Lower leg skin (tissue), 4 donors: ENCODE results near the gene CNTNAP5. TPM values are rescaled to one million over a fixed set of nuclear protein-coding genes. Genes with fewer than 3 reads are reported as not detected.

ENCODE experiments used
- DNase-seq, 2 donors: peaks; one replicate each; pipeline ENCODE4 v3.0.0-alpha.2; 2019; ENCODE audit warnings: low spot score in 2 of 2
- H3K4me3 ChIP-seq: fragments of 200-600 bp; sonication (generic); 2 replicates; pipeline ENCODE4 v1.5.1; 2017; ENCODE audit warnings: mild to moderate bottlenecking, low read depth; ENCODE audit not compliant: poor library complexity, severe bottlenecking
- CTCF ChIP-seq, 3 donors: fragments of 450-650 bp; IDR thresholded peaks; one replicate each; pipeline ENCODE4 v1.5.1; 2016; ENCODE audit warnings: antibody characterized with exemption in 3 of 3, mild to moderate bottlenecking in 3 of 3, moderate library complexity in 2 of 3
- POLR2A ChIP-seq, 2 donors: fragments of 450-650 bp; IDR thresholded peaks; one replicate each; pipeline ENCODE4 v1.6.1; 2016 to 2017; ENCODE audit warnings: antibody characterized with exemption in 2 of 2, mild to moderate bottlenecking in 1 of 2, moderate library complexity in 1 of 2
- WGBS, 2 donors: methylation state at CpG; one replicate each; pipeline ENCODE4 v1.1.5; 2018; 5-methylcytosine and 5-hydroxymethylcytosine counted together
- intact Hi-C: fragments of 100-400 bp; cut with DNase I; formaldehyde crosslinking; loops from one replicate; pipeline ENCODE4 v1.15.0; 2023; ENCODE audit warnings: low total_unique reads
- total RNA-seq, 4 donors: library from RNA; depleted of rRNA; stranded (reverse); fragments of >200 nt; gene quantifications; one replicate each; pipeline ENCODE4 v1.1.0, GENCODE V29; 2016

Gene CNTNAP5
- total RNA-seq, 4 donors from 2014 or later: not detected

- H3K4me3 ChIP-seq: no peak overlapping the region
- TF ChIP-seq POLR2A (IDR thresholded peaks at IDR 0.05): no peak
- no peak for TF ChIP-seq CTCF (IDR thresholded peaks at IDR 0.05)
- intact Hi-C loops: no loop called here
- WGBS, 2 donors: 77 to 86% methylated on average over 2 of the region's 2 CpGs
- DNase-seq: no peak
Measured at GRCh38 chr2:124561486-124561885, 536.4 kb downstream of the CNTNAP5 start.

- no peak overlapping the region for H3K4me3 ChIP-seq
- no peak for DNase-seq
- intact Hi-C loops: no loop called here
- TF ChIP-seq POLR2A (IDR thresholded peaks at IDR 0.05) (no peak), CTCF (IDR thresholded peaks at IDR 0.05) (no peak)
Measured at GRCh38 chr2:124563426-124563825, 538.3 kb downstream of the CNTNAP5 start.

- intact Hi-C loops: no loop called here
- DNase-seq: no peak
- no peak for TF ChIP-seq POLR2A (IDR thresholded peaks at IDR 0.05)
- TF ChIP-seq CTCF (IDR thresholded peaks at IDR 0.05): no peak
- H3K4me3 ChIP-seq: no peak overlapping the region
Measured at GRCh38 chr2:124566518-124566970, 541.5 kb downstream of the CNTNAP5 start.

- H3K4me3 ChIP-seq: no peak overlapping the region
- DNase-seq: no peak
- TF ChIP-seq CTCF (IDR thresholded peaks at IDR 0.05) (no peak), POLR2A (IDR thresholded peaks at IDR 0.05) (no peak)
- intact Hi-C loops: no loop called here
Measured at GRCh38 chr2:124570872-124571271, 545.8 kb downstream of the CNTNAP5 start.

- no peak for DNase-seq
- intact Hi-C loops: no loop called here
- WGBS, 2 donors: 75 to 78% methylated on average over 3 of the region's 3 CpGs
- no peak for TF ChIP-seq POLR2A (IDR thresholded peaks at IDR 0.05)
- TF ChIP-seq CTCF (IDR thresholded peaks at IDR 0.05): no peak
- H3K4me3 ChIP-seq: no peak overlapping the region
Measured at GRCh38 chr2:124571836-124572235, 546.7 kb downstream of the CNTNAP5 start.

- DNase-seq: no peak
- WGBS, 2 donors: 77% methylated on average over 1 of the region's 1 CpG
- intact Hi-C loops: no loop called here
- no peak overlapping the region for H3K4me3 ChIP-seq
- TF ChIP-seq POLR2A (IDR thresholded peaks at IDR 0.05): no peak
- TF ChIP-seq CTCF (IDR thresholded peaks at IDR 0.05): no peak
Measured at GRCh38 chr2:124572934-124573634, 548.0 kb downstream of the CNTNAP5 start.
